GM21619 (cell line): ENCODE data around the gene COMMD2.

ENCODE experiments used
- ATAC-seq: cut with Tn5 transposase; IDR thresholded peaks from one replicate; pipeline ENCODE4 v1.9.1; 2021; ENCODE audit not compliant: unreplicated experiment

COMMD2 gene

DNA sequence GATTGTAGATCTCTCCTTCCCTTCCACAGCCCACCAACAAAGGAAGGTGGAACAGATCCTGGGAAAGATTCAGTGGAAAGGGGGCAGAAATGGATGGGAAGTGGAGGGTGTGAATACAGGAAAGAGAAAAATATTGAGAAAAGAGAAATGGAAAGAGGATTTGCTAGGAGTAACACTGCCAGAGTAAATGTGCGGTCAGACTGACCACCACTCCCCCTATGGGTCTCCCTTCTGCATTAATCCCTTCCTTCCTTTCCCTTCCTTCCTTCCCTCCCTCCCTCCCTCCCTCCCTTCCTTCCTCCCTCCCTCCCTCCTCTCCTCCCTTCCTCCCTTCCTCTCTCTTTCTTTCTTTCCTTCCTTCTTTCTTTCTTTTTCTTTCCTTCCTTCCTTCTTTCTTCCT lies 12.0 kb upstream of the COMMD2 start:
- ATAC-seq, result no peak

DNA sequence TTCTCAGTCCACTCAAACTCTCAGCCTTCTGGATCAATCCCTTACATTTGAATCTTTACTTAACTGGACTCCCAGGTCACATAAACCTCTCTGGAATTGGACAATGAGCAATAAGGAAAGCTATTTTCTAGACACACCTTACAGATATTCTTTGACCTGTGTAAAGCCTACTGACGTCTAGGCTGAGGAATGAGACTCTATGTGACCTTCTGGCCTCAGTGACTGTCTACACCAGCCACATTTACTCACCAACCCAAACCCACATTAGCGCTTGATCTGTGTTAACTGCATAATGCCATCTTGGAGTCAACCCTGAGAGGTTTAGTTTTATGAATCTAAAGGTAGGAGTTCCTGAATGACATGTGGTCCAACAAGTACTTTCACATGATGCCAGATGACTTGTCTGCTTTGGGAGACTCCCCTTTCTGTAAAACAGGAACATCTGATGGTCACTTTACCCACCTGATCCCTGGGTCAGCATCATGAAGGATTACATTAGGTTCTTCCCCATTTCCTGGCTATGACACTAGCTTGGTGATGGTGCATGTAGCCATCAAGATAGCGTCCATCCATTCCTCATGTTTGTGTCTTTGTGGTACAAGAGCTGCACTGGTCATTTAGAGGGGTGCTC lies 11.4 kb upstream of the COMMD2 start:
- ATAC-seq, result no peak

DNA sequence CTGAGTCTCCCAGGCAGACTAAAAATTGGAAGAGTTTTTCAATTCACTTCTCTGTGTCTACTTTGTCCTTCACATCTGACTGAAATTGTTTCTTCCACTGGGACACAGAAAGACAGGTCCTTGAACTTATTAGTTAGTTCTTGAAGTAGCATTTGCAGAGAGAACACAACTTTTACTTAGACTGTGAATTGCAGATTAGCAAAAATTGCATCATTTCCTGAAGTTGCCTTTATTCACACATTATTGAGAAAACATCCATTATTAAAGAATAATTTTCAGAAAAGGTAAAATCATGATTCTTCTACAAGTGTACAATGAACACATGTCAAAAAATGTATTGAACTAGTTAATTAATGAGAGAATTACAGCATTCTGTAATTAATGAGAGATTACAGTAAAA lies 1.4 kb upstream of the COMMD2 start:
- ATAC-seq, result no peak

DNA sequence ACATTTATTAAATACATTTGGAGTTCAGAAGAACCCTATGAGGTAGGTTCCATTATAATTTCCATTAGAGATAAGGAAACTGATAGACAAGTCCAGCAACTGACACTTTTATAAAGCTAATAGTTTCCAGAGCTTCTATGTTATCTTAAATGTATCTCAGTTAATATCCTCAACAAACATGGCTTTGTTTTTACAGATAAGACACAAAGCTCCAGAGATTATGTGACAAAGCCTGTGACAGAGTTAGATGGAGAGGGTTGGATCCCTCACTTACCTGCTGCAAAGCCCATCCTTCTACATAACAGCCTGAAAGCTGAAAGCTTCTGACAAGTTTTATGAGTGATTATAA lies 473 bp upstream of the COMMD2 start:
- no peak for ATAC-seq

DNA sequence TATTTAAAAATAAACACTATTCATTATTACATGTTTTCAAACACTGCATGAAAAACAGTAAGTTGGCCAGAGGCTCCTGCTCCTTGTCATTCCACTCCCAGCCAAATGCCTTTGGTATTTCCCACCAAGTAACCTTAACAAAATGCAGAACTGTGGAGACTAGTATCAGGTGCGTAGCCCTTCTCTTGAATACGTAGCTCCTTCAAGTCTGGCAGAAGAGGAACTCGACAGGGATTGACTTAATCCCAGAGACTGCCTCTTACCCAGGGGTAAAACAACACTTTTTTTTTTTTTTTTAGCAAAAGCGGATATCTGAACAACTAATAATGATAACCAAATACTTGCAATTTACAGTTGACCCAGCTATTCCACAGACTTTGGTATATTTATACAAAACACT lies 738 bp downstream of the COMMD2 start:
- ATAC-seq, result no peak

DNA sequence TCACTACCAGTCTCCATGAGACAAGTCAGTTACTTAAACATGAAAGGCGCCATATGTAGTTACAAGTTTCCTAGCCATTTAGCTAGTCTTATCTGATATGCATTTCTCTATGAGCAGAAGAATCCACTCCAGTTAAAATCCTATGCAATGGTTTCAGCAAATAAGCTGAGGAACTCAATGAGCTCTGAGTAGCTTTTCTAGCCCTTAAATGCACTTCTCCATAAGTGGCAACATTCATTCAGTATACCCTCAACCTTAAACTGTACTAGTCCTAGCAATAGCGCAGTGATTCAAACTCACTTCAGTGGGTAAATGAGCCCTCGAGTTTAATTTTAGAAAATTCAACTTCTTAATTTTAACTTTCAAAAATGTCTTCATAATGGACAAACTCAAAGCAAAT lies 7.7 kb downstream of the COMMD2 start:
- no peak for ATAC-seq

DNA sequence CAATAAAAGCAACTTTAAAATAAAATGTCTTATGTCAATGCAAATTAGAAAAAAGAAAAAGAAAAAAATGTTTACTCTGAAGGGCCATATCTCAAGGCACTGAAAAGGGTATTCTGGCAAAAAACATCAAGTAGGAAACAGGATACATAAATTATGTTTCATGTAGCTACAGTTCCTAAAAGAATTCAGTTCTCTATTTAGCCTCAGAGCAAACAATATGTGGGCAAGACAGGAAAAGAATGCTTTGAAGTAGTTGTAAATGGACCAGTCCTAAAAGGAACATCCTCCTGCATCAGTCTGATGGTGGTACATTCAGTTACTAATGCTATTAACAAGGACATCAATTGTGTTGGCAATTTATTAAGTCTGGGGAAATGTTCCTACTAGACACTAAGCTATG lies 8.1 kb downstream of the COMMD2 start:
- ATAC-seq, result no peak

DNA sequence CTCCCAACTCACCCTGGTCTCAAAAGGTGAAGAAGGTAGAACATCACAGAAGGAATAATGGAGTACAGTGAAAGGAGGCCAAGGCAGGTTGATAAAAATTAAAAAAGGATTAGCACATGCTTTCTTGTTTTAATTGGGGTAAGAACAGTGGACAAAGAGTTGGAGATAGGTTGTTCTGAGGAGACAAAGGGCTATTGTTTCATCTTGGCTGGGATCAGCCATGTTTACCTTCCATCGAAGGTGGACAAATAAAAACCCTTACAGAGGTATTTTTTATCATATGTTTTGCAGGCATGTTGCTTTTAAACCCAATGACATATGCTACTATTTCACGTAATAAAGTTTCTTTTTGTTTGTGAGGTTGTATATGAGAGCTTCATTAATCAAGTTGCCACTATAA lies 12.9 kb downstream of the COMMD2 start:
- ATAC-seq, result no peak

DNA sequence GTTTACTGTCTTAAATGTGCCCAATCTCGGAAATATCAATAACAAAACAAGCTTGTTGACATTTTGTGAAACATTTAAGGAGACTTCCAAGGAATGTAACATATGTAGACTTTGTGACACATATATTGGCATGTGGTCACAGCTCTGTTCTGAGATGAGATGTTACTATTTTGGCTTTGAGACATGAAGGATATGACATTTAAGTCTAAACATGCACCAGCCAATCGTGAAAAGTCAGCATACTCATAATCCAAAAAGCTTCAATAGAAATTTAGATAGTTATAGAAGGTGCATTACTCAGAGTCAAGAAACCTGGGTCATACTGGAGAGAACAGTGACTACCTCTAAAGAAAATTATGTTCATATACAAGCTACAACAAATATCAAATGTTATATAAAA lies 13.4 kb downstream of the COMMD2 start:
- no peak for ATAC-seq

DNA sequence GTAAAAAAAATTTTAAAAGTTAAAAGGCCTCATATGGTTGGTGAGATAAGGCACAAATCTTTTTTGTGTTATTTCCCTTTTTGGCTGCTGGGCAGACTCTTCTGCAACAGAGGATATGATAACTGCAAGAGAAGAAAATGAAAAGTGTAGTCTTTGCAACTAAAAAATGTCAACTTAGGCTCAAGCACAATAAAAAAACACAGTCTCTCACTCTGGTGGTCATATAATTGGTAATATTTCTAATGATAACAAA lies 15.4 kb downstream of the COMMD2 start:
- no peak for ATAC-seq

DNA sequence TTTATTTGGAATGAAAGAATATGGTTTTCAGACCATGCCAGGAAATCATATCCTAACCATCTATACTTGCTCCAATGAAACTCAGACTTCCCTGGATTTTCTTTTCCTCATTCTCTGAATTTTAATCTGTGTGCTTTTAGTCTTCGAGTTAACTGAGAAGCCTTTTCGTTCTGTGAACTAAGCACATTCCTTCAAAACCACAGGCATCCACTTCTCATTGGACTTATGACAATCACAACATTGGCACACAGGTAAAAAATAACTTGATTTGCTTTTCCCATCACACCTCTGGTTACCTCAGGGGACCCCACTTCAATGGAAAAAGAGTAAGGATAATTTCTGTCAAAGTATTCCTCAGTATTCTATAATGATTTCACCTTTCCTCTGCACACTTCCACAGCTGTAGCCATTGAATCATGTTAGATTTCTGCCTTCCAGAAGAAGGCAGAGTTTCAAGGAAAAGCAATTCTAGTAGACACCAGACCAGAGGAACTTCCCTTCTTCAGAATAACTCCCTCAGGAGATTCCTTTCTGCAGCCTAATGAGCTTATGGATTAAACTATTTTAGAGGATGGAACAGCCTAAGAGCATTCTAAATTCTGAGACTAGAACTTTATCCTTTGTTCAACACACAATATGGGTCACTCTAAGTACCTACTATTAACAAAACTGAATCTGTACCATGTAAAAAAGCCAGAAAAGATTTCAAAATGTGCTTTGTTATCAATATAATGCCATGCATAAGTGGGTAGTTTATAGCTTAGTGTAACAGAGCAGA lies 15.9 kb downstream of the COMMD2 start:
- ATAC-seq, result no peak

DNA sequence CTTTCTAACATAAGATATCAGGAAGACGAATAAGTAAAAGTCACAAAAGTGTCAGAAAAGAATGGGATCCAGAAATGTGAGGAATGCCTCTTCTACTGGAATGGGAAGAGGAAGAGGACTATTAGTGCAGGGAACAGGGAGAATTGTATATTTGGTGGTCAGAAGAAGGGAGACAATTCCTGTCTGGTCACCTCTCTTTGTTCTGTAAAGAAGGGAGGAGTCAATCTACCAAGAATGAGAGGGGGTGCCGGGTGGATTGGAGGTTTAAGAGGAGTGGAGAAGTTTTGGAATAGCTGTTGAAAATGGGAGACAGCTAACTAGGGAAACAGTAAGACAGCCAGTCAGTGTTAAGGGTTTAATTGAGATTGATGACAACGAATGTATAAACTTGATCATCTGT lies 20.1 kb downstream of the COMMD2 start:
- no peak for ATAC-seq

DNA sequence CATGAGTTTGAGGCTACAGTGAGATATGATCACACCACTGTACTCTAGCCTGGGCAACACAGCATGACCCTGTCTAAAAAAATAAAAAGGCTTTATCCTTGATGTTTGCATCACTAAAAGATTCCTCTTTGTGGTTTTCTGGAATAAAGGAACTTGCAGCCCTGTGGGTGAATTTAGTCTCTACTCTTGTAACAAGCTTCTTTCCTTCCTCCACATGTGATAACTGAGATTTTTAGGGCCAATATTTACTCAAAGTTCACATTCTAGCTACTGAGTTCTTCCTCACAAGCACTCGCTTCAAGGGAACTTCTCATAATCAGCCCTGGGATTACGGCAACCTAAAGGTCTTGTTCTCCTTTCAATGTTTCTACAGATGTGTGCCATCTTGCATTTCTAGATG lies 24.6 kb downstream of the COMMD2 start:
- no peak for ATAC-seq

DNA sequence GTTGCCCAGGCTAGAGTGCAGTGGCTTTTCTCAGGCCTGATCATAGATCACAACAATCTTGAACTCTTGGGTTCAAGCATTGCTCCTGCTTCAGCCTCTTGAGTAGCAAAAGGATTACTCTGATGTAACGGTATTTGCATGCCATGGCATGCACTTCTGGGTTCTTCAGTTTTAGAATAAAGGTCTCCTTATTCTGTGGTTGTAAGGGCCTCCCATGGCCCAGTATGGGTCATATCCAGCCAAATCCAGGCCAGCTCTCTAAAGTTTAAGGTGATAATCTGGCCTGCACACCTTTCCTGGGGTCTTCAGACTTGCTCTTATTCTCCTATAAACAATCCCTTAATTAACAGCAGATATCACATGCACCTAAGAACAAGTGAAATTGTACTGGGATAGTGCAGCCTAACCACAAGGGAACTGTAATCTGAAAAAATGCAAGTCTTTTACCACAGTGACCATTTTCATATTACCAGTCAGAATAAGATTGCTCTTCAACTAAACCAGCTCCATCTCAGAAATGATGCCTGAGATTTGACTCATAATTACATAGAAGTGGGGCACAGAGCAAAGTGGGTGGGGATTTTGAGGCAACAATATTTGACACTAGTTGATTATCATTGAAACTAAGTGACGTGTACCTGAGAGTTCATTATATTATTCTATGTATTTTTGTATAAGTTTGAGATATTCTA lies 25.4 kb downstream of the COMMD2 start:
- ATAC-seq, result peak; percentile 91

DNA sequence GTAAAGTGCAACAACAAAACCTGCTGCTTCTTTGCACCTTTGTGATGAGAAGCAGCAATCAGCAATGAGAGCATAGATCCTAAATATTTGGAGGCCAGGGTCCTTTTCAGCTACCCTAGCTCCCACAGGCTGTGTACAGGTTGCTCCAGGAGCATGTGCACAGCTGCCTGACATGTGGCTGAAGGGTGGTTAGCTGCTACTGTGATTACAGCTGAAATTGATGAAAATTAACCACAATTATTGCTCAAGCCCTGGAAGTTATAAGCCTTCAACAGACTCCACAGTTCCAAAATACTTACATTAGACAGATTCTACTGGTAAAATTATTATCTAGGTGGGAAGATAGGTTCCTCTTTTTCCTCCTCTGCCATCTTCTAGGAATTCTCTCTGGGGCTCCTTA lies 28.5 kb downstream of the COMMD2 start:
- ATAC-seq, result no peak

DNA sequence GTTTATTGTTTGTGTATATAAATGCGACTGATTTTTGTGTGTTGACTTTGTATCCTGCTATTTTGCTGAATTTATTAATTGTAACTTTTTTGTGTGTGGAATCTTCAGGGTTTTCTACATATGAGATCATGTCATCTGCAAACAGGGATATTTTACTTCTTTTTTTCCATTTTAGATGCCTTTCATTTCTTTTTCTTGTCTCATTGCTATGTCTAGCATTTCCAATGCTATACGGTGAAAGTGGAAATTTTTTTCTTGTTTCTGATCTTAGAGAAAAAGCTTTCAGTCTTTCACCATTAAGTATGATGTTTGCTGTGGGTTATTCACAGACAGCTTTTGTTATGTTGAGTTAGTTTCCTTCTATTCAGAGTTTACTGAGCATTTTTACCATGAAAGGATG lies 31.4 kb downstream of the COMMD2 start:
- no peak for ATAC-seq

DNA sequence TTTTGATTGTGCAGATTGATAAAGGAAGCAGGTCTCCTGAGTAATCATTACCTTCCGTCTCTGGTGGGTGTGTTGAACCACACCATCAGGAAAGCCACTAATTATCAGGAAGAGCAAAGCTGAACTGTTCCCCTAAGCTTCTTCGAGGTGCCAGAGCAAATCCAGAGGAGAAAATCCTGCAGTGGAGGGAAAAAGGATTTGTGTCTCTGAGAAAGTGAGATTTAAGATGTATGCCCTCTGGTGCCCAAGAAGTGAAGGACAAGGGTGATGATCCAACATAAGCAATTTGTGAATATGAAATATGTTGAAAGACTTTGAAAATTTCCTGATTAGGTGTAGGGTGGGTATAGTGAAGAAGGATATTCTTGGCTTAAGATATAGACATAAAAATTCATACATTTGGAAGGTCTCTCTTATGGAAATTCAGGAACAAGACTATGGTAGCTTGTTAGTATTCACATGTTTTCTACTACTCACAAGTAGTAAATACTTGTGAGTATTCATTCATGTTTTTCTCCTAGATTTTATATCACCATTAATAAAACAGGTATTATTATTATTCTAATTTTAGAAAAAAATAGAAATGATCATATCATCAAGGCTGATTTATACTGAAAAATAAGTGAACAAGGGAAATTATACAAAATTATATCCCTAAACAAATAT lies 34.8 kb downstream of the COMMD2 start:
- ATAC-seq, result no peak

DNA sequence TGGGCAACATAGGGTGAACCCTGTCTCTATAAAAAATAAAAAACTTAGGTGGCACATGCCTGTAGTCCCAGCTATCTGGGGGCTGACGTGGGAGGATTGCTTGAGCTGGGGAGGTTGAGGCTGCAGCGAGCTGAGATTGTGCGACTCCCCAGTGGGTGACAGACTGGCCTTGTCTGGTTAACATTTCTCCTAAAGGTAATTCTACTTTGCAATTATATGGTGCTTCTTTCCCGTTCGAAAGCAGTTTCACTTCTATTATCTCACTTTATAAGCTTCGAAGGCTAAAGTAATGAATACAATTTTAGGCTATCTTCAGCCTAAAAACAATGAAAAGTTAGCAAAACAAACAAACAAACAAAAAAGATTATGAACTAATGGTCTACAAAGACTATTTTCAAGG lies 35.3 kb downstream of the COMMD2 start:
- no peak for ATAC-seq

DNA sequence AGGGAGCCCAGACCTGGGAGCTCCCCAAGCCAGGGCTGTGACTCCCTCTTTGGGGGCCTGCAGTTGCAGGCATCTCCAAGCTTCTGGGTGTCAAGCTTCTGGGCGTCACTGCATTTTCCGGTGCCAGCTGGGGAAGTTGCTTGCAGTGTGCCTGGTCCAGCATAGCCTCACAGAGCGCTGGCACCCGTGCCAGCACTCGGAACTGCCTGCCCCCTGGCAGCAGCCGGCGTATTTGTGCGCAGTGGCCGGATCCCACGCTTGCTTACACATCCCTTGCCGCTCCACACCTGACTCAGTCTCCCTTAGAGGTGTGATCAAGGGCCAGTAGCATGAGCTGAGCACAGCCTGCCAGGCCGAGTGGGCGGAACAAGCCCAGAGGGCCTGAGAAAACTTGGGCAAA lies 37.0 kb downstream of the COMMD2 start:
- no peak for ATAC-seq

DNA sequence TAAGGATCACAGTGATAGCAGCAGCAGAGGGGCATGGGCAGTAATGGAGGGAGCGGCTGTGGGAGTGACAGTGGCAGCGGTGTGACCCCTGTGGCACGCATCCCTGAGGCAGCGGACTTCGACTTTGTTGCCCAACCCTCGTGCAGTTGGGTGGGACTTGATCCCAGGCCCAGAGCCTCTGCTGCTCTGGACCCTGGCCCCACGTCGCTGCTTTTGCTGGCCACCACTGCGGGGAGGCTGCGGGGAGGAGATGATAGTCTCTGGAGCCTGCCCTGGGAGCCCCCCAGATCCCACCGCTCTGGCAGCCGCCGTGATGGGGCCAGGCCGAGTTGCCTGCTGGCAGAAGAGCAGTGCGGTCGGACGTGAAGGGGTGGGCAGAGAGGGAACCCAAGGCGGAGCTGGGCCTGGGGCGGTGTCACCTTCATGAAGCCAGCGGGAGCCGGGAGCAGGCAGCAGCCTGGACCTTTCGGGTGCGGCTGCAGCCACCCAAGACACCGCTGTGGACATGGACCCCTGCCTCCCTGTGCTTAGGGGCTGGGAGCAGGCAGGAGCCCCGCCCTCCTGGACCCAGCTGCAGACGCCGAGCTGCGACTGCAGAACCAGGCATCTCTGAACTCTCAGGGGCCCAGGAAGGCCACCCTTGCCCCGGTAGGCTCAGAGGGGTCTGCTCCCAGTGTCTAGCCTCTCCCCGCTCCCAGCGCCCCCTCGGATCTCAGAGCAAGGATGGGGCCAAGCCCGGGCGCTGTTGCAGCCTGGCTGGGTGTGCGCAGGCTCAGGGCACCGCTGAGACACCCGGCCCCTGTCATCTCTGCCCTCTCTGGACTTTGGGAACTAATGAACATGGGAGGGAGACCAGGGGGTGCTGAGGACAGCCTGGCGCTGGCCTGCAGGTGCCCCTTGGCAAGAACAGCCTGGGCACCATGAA lies 38.3 kb downstream of the COMMD2 start:
- no peak for ATAC-seq

DNA sequence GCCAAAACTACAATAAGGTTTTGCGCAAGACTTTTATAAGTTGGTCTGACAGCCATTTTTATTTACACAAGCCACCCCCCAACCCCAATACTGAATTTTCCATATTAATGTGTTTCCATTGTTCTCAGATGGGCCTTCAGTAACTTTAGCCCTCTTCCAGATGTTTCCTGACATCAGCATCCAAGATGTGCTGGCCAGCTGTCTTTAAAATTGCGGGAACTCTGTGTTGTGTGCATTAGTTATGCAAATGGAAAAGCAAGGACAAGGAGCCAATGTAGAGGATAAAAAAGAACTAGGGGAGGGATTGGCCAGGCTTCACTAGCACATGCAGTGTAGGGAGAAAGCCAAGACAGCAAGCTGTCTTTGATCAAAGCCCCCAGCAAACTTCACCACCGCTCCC lies 45.4 kb downstream of the COMMD2 start:
- no peak for ATAC-seq
